ENCODE results near the gene GRIN3B. TPM values are rescaled to one million over a fixed set of nuclear protein-coding genes. Genes with fewer than 3 reads are reported as not detected.

Gene GRIN3B
- total and polyA plus RNA-seq, 9 of the 15 experiments (the other 6 are each of a cell fraction or from before 2014, with no cell fraction given): 0.06 to 0.95 (median 0.19) TPM; not detected in 6

DNA sequence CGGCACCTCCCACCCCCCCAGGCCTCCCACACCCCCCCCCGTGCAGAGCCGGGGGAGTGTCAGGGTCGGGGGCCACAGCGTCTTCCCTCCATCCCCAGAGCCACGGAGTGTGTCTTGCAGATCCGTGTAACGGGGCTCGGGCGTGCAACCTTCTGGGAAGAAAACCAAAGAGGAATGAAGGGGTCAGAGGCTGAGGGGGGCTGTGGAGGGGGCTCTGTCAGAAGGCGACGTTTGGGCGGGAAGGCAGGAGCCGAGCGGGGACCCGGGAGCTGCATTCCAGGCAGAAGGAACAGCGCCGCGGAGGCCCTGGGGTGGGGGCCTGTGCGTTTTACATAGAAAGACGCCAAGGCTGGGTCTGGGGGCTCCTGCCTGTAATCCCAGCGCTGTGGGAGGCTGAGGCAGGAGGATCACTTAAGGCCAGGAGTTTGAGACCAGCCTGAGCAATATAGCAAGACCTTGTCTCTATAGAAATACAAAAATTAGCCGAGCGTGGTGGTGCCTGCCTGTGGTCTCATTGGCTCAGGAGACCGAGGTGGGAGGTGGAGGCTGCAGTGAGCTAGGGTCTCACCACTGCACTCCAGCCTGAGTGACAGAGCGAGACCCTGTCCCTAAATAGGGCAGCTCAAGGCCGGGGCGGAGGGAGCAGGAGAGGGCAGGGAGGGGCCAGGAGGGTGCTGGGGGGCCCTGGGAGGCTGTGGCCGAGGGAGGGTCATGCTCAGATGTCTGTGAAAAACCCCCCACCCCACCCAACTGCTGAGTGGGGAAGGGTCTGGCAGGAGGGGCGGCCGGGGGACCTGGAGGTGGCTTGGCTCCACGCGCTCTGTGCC lies 46.6 kb upstream of the GRIN3B start (continued):
- TF ChIP-seq, protein P1, sequence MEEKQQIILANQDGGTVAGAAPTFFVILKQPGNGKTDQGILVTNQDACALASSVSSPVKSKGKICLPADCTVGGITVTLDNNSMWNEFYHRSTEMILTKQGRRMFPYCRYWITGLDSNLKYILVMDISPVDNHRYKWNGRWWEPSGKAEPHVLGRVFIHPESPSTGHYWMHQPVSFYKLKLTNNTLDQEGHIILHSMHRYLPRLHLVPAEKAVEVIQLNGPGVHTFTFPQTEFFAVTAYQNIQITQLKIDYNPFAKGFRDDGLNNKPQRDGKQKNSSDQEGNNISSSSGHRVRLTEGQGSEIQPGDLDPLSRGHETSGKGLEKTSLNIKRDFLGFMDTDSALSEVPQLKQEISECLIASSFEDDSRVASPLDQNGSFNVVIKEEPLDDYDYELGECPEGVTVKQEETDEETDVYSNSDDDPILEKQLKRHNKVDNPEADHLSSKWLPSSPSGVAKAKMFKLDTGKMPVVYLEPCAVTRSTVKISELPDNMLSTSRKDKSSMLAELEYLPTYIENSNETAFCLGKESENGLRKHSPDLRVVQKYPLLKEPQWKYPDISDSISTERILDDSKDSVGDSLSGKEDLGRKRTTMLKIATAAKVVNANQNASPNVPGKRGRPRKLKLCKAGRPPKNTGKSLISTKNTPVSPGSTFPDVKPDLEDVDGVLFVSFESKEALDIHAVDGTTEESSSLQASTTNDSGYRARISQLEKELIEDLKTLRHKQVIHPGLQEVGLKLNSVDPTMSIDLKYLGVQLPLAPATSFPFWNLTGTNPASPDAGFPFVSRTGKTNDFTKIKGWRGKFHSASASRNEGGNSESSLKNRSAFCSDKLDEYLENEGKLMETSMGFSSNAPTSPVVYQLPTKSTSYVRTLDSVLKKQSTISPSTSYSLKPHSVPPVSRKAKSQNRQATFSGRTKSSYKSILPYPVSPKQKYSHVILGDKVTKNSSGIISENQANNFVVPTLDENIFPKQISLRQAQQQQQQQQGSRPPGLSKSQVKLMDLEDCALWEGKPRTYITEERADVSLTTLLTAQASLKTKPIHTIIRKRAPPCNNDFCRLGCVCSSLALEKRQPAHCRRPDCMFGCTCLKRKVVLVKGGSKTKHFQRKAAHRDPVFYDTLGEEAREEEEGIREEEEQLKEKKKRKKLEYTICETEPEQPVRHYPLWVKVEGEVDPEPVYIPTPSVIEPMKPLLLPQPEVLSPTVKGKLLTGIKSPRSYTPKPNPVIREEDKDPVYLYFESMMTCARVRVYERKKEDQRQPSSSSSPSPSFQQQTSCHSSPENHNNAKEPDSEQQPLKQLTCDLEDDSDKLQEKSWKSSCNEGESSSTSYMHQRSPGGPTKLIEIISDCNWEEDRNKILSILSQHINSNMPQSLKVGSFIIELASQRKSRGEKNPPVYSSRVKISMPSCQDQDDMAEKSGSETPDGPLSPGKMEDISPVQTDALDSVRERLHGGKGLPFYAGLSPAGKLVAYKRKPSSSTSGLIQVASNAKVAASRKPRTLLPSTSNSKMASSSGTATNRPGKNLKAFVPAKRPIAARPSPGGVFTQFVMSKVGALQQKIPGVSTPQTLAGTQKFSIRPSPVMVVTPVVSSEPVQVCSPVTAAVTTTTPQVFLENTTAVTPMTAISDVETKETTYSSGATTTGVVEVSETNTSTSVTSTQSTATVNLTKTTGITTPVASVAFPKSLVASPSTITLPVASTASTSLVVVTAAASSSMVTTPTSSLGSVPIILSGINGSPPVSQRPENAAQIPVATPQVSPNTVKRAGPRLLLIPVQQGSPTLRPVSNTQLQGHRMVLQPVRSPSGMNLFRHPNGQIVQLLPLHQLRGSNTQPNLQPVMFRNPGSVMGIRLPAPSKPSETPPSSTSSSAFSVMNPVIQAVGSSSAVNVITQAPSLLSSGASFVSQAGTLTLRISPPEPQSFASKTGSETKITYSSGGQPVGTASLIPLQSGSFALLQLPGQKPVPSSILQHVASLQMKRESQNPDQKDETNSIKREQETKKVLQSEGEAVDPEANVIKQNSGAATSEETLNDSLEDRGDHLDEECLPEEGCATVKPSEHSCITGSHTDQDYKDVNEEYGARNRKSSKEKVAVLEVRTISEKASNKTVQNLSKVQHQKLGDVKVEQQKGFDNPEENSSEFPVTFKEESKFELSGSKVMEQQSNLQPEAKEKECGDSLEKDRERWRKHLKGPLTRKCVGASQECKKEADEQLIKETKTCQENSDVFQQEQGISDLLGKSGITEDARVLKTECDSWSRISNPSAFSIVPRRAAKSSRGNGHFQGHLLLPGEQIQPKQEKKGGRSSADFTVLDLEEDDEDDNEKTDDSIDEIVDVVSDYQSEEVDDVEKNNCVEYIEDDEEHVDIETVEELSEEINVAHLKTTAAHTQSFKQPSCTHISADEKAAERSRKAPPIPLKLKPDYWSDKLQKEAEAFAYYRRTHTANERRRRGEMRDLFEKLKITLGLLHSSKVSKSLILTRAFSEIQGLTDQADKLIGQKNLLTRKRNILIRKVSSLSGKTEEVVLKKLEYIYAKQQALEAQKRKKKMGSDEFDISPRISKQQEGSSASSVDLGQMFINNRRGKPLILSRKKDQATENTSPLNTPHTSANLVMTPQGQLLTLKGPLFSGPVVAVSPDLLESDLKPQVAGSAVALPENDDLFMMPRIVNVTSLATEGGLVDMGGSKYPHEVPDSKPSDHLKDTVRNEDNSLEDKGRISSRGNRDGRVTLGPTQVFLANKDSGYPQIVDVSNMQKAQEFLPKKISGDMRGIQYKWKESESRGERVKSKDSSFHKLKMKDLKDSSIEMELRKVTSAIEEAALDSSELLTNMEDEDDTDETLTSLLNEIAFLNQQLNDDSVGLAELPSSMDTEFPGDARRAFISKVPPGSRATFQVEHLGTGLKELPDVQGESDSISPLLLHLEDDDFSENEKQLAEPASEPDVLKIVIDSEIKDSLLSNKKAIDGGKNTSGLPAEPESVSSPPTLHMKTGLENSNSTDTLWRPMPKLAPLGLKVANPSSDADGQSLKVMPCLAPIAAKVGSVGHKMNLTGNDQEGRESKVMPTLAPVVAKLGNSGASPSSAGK (IDR thresholded peaks at IDR 0.05): 0 out of 2 replicates have a peak, but pooled peaks have one; percentile 13
- TF ChIP-seq NR2C1 (IDR thresholded peaks at IDR 0.05) (no peak), NR2C1 (tag; IDR thresholded peaks at IDR 0.05) (no peak), SIX5 (IDR thresholded peaks at IDR 0.05; ENCODE audit: borderline replicate concordance in 1 of 2, insufficient read depth in 1 of 2, low read depth in 1 of 2, low read length in 2 of 2) (no peak), MBD2 (IDR thresholded peaks at IDR 0.05; ENCODE audit: borderline replicate concordance, low read depth) (no peak), CHCHD3 (CRISPR knock-in tag; IDR thresholded peaks at IDR 0.05) (no peak), SMARCB1 (IDR thresholded peaks at IDR 0.05; ENCODE audit: insufficient read length, low read depth) (no peak), ELF1 (tag; IDR thresholded peaks at IDR 0.05) (no peak), ZKSCAN3 (CRISPR knock-in tag; IDR thresholded peaks at IDR 0.05) (no peak)

All from K562 (cell line).